Keratinocyte (primary cell): ENCODE results near the gene SYS1.

Experiments
- CTCF ChIP-seq, 3 experiments: IDR thresholded peaks in 1 of 3; conservative IDR thresholded peaks in 1 of 3; optimal IDR thresholded peaks in 1 of 3; 2 replicates in 2 of 3; 3 replicates in 1 of 3; pipeline versions ENCODE3 to v1.5.1; 2011; ENCODE audit warnings: low read length in 3 of 3, mild to moderate bottlenecking in 3 of 3, moderate library complexity in 2 of 3, control low read depth in 1 of 3, inconsistent platforms in 1 of 3; ENCODE audit not compliant: insufficient read depth in 2 of 3; ENCODE audit errors: extremely low read depth in 1 of 3
- EZH2 ChIP-seq: IDR thresholded peaks from one replicate; pipeline ENCODE4 v1.6.1; 2012; ENCODE audit warnings: inconsistent platforms, mild to moderate bottlenecking, low read length, moderate library complexity

- no peak for TF ChIP-seq CTCF (optimal IDR thresholded peaks at IDR 0.05 in 1 of 3, IDR thresholded peaks at IDR 0.05 in 1 of 3, conservative IDR thresholded peaks at IDR 0.05 in 1 of 3; ENCODE audit: extremely low read depth in 1 of 3, insufficient read depth in 2 of 3, low read length in 3 of 3)
- TF ChIP-seq EZH2: no peak
Observed at GRCh38 chr20:45370571-45371160, 7.7 kb downstream of the SYS1 start.
